Measurements from ENCODE around the gene CASK. TPM values are rescaled to one million over a fixed set of nuclear protein-coding genes. Genes with fewer than 3 reads are reported as not detected.

Gene CASK
- total RNA-seq, 1 experiment from 2014 or later = 163 TPM

GRCh38 chrX:41946989-41947612, 23.7 kb upstream of the CASK start:
- ChIA-PET CTCF (no interaction called here), POLR2A (interaction anchor here (1.5 kb wide), 1 partner anchor 30 kb away, joined by 3 read pairs; no protein-coding TSS in a partner anchor)
- Histone ChIP-seq H3K27me3 (replicated peaks; ENCODE audit: control insufficient read depth, insufficient read depth, low read length) (no peaks in the 10 kb centered on the region), H3K4me1 (peaks cover 22% of the 10 kb centered on the region), H3K9me3 (no peaks in the 10 kb centered on the region), H3K36me3 (ENCODE audit: control insufficient read depth, insufficient read depth, low read length) (no peaks in the 10 kb centered on the region), H3K4me3 (ENCODE audit: low read depth, low read length) (no peak overlapping the region)
- no TSS peak for BruUV-seq (replicated peaks)
- Mint-ChIP-seq H3K4me3 (ENCODE audit: unreplicated experiment) (no peak overlapping the region), H3K27me3 (ENCODE audit: insufficient read depth, unreplicated experiment) (no peaks in the 10 kb centered on the region), H3K27ac (ENCODE audit: unreplicated experiment) (peak overlapping the region; percentile 83), H3K36me3 (ENCODE audit: insufficient read depth, unreplicated experiment) (no peaks in the 10 kb centered on the region), H3K9me3 (ENCODE audit: unreplicated experiment) (no peaks in the 10 kb centered on the region), H3K4me1 (ENCODE audit: low read depth, unreplicated experiment) (peaks cover 8% of the 10 kb centered on the region)
- intact Hi-C loops (cut with micrococcal nuclease; ENCODE audit: unreplicated experiment) = no loop called here
- DNase-seq = no peak
- TF ChIP-seq CTCF (IDR thresholded peaks at IDR 0.05; ENCODE audit: insufficient read depth in 1 of 2, low read depth in 1 of 2, low read length in 1 of 2, severe bottlenecking in 1 of 2, unreplicated experiment in 1 of 2) = no peak

DNA sequence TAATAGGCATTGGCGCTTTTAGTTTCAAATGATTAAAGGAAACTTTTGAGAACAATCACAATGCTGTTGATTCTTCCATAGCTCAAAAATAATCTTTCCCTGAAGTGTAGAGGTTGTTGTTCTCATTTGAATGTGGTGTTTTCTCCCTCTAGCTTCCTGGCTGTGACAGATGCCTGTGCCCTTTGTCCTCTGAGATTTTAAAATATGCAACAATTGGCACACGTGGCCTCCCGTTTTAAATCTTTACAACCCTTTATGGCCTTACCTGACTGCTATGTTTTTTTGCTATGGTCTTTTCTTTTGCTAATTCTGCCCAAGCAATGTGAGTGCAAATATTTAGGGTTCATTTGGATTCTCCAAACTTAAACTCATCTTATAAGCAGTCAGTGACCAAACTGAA, 22.9 kb upstream of the CASK start:
- H3K4me1 Mint-ChIP-seq (ENCODE audit: low read depth, unreplicated experiment) = peaks cover 8% of the 10 kb centered on the region
- Histone ChIP-seq H3K27me3 (replicated peaks; ENCODE audit: control insufficient read depth, insufficient read depth, low read length) (no peaks in the 10 kb centered on the region), H3K36me3 (ENCODE audit: control insufficient read depth, insufficient read depth, low read length) (no peaks in the 10 kb centered on the region), H3K9me3 (no peaks in the 10 kb centered on the region), H3K4me1 (peaks cover 22% of the 10 kb centered on the region), H3K4me3 (ENCODE audit: low read depth, low read length) (no peak overlapping the region)
- no peaks in the 10 kb centered on the region for H3K27me3 Mint-ChIP-seq (ENCODE audit: insufficient read depth, unreplicated experiment)
- ChIA-PET CTCF (no interaction called here), POLR2A (interaction anchor here (1.5 kb wide), 1 partner anchor 31 kb away, joined by 3 read pairs; no protein-coding TSS in a partner anchor)
- no TSS peak for BruUV-seq (replicated peaks)
- peak overlapping the region; percentile 83 for H3K27ac Mint-ChIP-seq (ENCODE audit: unreplicated experiment)
- TF ChIP-seq CTCF (IDR thresholded peaks at IDR 0.05; ENCODE audit: insufficient read depth in 1 of 2, low read depth in 1 of 2, low read length in 1 of 2, severe bottlenecking in 1 of 2, unreplicated experiment in 1 of 2) = no peak
- DNase-seq = no peak
- H3K36me3 Mint-ChIP-seq (ENCODE audit: insufficient read depth, unreplicated experiment) = no peaks in the 10 kb centered on the region
- H3K4me3 Mint-ChIP-seq (ENCODE audit: unreplicated experiment) = peak overlapping the region; percentile 35
- no peaks in the 10 kb centered on the region for H3K9me3 Mint-ChIP-seq (ENCODE audit: unreplicated experiment)
- intact Hi-C loops (cut with micrococcal nuclease; ENCODE audit: unreplicated experiment) = no loop called here

DNA sequence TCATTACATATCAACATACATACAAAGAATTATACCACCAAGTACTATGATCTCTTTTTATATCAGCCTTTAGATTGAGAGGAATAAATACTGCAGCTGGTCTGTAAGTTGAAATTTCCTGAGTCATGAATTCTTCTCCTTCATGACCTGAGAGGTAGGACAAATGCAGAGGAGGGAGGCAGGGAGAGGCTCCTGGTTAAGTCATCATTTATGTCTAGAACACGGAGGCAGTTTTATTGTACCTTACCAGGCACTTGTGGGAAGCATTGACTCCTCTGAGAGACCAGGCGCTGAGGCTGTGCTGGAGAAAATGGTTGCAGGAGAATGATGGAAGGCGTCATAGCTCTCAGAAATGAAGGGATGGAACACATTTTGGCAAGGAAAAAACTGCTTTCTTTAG, 12.5 kb upstream of the CASK start:
- BruUV-seq (replicated peaks) = no TSS peak
- Histone ChIP-seq H3K4me1 (no peaks in the 10 kb centered on the region), H3K36me3 (ENCODE audit: control insufficient read depth, insufficient read depth, low read length) (no peaks in the 10 kb centered on the region), H3K4me3 (ENCODE audit: low read depth, low read length) (no peak overlapping the region), H3K27me3 (replicated peaks; ENCODE audit: control insufficient read depth, insufficient read depth, low read length) (no peaks in the 10 kb centered on the region), H3K9me3 (no peaks in the 10 kb centered on the region)
- DNase-seq = no peak
- H3K27me3 Mint-ChIP-seq (ENCODE audit: insufficient read depth, unreplicated experiment) = no peaks in the 10 kb centered on the region
- ChIA-PET POLR2A (no interaction called here), CTCF (no interaction called here)
- no peaks in the 10 kb centered on the region for H3K4me1 Mint-ChIP-seq (ENCODE audit: low read depth, unreplicated experiment)
- H3K27ac Mint-ChIP-seq (ENCODE audit: unreplicated experiment) = no peak overlapping the region
- no peak for TF ChIP-seq CTCF (IDR thresholded peaks at IDR 0.05; ENCODE audit: insufficient read depth in 1 of 2, low read depth in 1 of 2, low read length in 1 of 2, severe bottlenecking in 1 of 2, unreplicated experiment in 1 of 2)
- no peaks in the 10 kb centered on the region for H3K36me3 Mint-ChIP-seq (ENCODE audit: insufficient read depth, unreplicated experiment)
- no peak overlapping the region for H3K4me3 Mint-ChIP-seq (ENCODE audit: unreplicated experiment)
- no peaks in the 10 kb centered on the region for H3K9me3 Mint-ChIP-seq (ENCODE audit: unreplicated experiment)
- intact Hi-C loops (cut with micrococcal nuclease; ENCODE audit: unreplicated experiment) = no loop called here
